ENCODE measurements around the gene ST14.

ST14 gene

GRCh38 chr11:130131961-130132850 is 27.4 kb upstream of the ST14 start:
- in situ Hi-C loops (cut with MboI; ENCODE audit: low sequenced_read_pairs, unreplicated experiment), result loop anchor here (5.0 kb wide), 1 partner anchor 205 kb away; no protein-coding TSS in a partner anchor
- DNase-seq (ENCODE audit: low spot score), result peak; percentile 80
- TF ChIP-seq CTCF (IDR thresholded peaks at IDR 0.05; ENCODE audit: borderline replicate concordance, control extremely low read depth, extremely low read depth, insufficient read depth, missing control alignments), result peak; percentile 75

- no peak for TF ChIP-seq CTCF (IDR thresholded peaks at IDR 0.05; ENCODE audit: borderline replicate concordance, control extremely low read depth, extremely low read depth, insufficient read depth, missing control alignments)
These were observed 25.9 kb upstream of the ST14 start for GRCh38 chr11:130133716-130134115.

GRCh38 chr11:130136107-130136506 is 23.5 kb upstream of the ST14 start:
- no peak for DNase-seq (ENCODE audit: low spot score)
- in situ Hi-C loops (cut with MboI; ENCODE audit: low sequenced_read_pairs, unreplicated experiment), result no loop called here
- no peak for TF ChIP-seq CTCF (IDR thresholded peaks at IDR 0.05; ENCODE audit: borderline replicate concordance, control extremely low read depth, extremely low read depth, insufficient read depth, missing control alignments)

More at GRCh38 chr11:130133716-130134115, 25.9 kb upstream of the ST14 start:
- in situ Hi-C loops (cut with MboI; ENCODE audit: low sequenced_read_pairs, unreplicated experiment), result loop anchor here (5.0 kb wide), 1 partner anchor 206 kb away; no protein-coding TSS in a partner anchor
- no peak for DNase-seq (ENCODE audit: low spot score)

GRCh38 chr11:130137999-130138398 is 21.6 kb upstream of the ST14 start:
- DNase-seq (ENCODE audit: low spot score), result no peak
- in situ Hi-C loops (cut with MboI; ENCODE audit: low sequenced_read_pairs, unreplicated experiment), result no loop called here
- TF ChIP-seq CTCF (IDR thresholded peaks at IDR 0.05; ENCODE audit: borderline replicate concordance, control extremely low read depth, extremely low read depth, insufficient read depth, missing control alignments), result no peak

- no peak for DNase-seq (ENCODE audit: low spot score)
- no peak for TF ChIP-seq CTCF (IDR thresholded peaks at IDR 0.05; ENCODE audit: borderline replicate concordance, control extremely low read depth, extremely low read depth, insufficient read depth, missing control alignments)
- in situ Hi-C loops (cut with MboI; ENCODE audit: low sequenced_read_pairs, unreplicated experiment), result no loop called here
These were observed 20.2 kb upstream of the ST14 start for GRCh38 chr11:130139401-130139800.

- in situ Hi-C loops (cut with MboI; ENCODE audit: low sequenced_read_pairs, unreplicated experiment), result no loop called here
- no peak for DNase-seq (ENCODE audit: low spot score)
- TF ChIP-seq CTCF (IDR thresholded peaks at IDR 0.05; ENCODE audit: borderline replicate concordance, control extremely low read depth, extremely low read depth, insufficient read depth, missing control alignments), result no peak
These were observed 17.8 kb upstream of the ST14 start for GRCh38 chr11:130141561-130142341.
